Activated T-helper 17 cell treated with anti-CD3 and anti-CD28 coated beads, Interleukin-2, amount 50 U/mL, for 72 hours (primary cell): ENCODE data around the gene JAKMIP1. TPM values are rescaled to one million over a fixed set of nuclear protein-coding genes. Genes with fewer than 3 reads are reported as not detected.

Experiments
- ATAC-seq: fragments of 150-1000 bp; cut with Tn5 transposase; replicated peaks from 2 replicates; pipeline ENCODE4 v1.10.0; 2021; ENCODE audit warnings: mild to moderate bottlenecking, moderate library complexity
- H3K27ac Mint-ChIP-seq: one replicate; pipeline ENCODE4 v1.8.0; 2022; ENCODE audit warnings: mixed read lengths
- H3K27me3 Mint-ChIP-seq: one replicate; pipeline ENCODE4 v1.8.0; 2022; ENCODE audit warnings: mixed read lengths
- H3K36me3 Mint-ChIP-seq: one replicate; pipeline ENCODE4 v1.8.0; 2022; ENCODE audit warnings: low read depth, mild to moderate bottlenecking, mixed read lengths
- H3K4me1 Mint-ChIP-seq: one replicate; pipeline ENCODE4 v1.8.0; 2022; ENCODE audit warnings: mixed read lengths
- H3K4me3 Mint-ChIP-seq: one replicate; pipeline ENCODE4 v1.8.0; 2022; ENCODE audit warnings: mild to moderate bottlenecking, mixed read lengths
- H3K9me3 Mint-ChIP-seq: one replicate; pipeline ENCODE4 v1.8.0; 2022; ENCODE audit warnings: mixed read lengths
- total RNA-seq, 2 donors: library from RNA; stranded (reverse); gene quantifications; one replicate each; pipeline ENCODE4 v1.2.3, GENCODE V29; 2022

The JAKMIP1 gene
- total RNA-seq, 2 donors from 2014 or later: 13.1 to 34.6 TPM

GRCh38 chr4:6071191-6071958, 129.0 kb downstream of the JAKMIP1 start:
- no peaks in the 10 kb centered on the region for H3K9me3 Mint-ChIP-seq
- H3K4me1 Mint-ChIP-seq: no peaks in the 10 kb centered on the region
- H3K4me3 Mint-ChIP-seq: no peak overlapping the region
- no peak overlapping the region for H3K27ac Mint-ChIP-seq
- no peaks in the 10 kb centered on the region for H3K27me3 Mint-ChIP-seq
- no peak for ATAC-seq
- no peaks in the 10 kb centered on the region for H3K36me3 Mint-ChIP-seq

DNA sequence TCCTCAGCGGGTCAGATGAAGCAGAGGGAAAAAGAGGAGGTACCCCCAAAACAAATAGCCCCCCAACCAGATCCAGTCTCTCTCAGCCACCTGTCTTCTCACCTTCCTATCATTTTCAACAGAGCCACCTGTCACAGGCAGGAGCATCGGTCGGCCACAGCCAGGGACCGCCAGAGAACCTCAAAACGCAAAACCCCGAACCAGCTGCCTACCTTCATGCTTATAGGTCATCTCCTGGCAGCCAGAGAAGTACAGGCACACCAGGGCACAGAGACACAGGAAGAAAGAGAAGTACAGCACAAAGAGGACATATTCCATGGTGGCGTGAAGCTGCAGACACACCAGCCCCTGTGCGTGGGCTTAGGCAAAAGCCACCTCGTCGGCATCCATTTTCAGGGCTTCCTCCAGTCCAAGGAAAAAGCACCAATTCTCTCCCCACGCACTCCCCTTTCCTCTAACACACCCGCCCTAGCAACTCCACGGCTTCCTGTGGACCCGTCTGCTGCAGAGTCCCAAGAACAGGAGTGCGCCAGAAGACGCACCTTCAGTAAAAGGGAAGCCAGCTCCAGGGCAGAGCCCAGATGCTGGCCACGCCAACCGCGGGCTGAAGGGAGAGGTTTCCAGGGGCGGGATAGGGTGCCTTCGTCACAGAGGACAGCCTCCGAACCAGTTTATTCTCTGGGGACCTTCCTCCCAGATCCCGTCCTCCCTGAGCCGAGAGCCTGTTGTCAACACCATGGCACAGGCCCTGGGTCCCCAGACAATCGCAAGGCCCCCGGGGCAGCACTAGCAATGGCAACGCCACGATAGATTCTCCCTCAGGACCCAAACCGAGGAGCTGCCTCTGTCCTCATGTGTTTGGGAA, 130.3 kb downstream of the JAKMIP1 start:
- Mint-ChIP-seq H3K27me3 (no peaks in the 10 kb centered on the region), H3K9me3 (no peaks in the 10 kb centered on the region), H3K4me3 (no peak overlapping the region), H3K27ac (no peak overlapping the region), H3K4me1 (no peaks in the 10 kb centered on the region), H3K36me3 (peaks cover under 1% of the 10 kb centered on the region)
- ATAC-seq: no peak

DNA sequence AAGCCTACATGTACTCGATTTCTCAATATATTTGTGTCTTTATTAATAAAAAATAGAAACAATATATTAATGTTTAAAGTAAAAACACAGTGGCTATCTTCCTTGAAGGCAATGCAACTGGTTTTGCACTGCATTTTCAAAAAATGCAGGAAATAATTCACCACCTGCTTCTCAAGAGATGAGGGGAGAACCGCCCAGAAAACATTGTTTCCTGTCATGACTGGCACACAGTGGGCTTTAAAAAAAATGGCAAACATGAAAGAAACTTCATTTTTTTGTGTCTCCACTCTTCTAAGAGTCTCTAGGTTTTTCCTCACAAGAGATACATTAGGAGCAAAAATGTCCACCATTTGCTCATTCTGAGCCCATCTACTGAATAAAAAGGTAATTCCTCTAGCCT, 131.4 kb downstream of the JAKMIP1 start:
- Mint-ChIP-seq H3K4me1 (no peaks in the 10 kb centered on the region), H3K9me3 (no peaks in the 10 kb centered on the region), H3K4me3 (no peak overlapping the region), H3K27me3 (no peaks in the 10 kb centered on the region), H3K36me3 (peaks cover 8% of the 10 kb centered on the region), H3K27ac (no peak overlapping the region)
- no peak for ATAC-seq

- ATAC-seq: no peak
- H3K27me3 Mint-ChIP-seq: no peaks in the 10 kb centered on the region
- H3K27ac Mint-ChIP-seq: no peak overlapping the region
- H3K4me3 Mint-ChIP-seq: no peak overlapping the region
- H3K36me3 Mint-ChIP-seq: peaks cover 30% of the 10 kb centered on the region
- H3K9me3 Mint-ChIP-seq: no peaks in the 10 kb centered on the region
- H3K4me1 Mint-ChIP-seq: no peaks in the 10 kb centered on the region
Measured at GRCh38 chr4:6065934-6066590, 134.3 kb downstream of the JAKMIP1 start.

- no peaks in the 10 kb centered on the region for H3K4me1 Mint-ChIP-seq
- H3K4me3 Mint-ChIP-seq: no peak overlapping the region
- H3K36me3 Mint-ChIP-seq: peaks cover 39% of the 10 kb centered on the region
- no peaks in the 10 kb centered on the region for H3K27me3 Mint-ChIP-seq
- H3K9me3 Mint-ChIP-seq: peaks cover 3% of the 10 kb centered on the region
- no peak for ATAC-seq
- no peak overlapping the region for H3K27ac Mint-ChIP-seq
Measured at GRCh38 chr4:6065166-6065565, 135.2 kb downstream of the JAKMIP1 start.

- Mint-ChIP-seq H3K4me3 (no peak overlapping the region), H3K27me3 (no peaks in the 10 kb centered on the region), H3K27ac (no peak overlapping the region), H3K36me3 (peaks cover 46% of the 10 kb centered on the region), H3K4me1 (no peaks in the 10 kb centered on the region), H3K9me3 (peaks cover 5% of the 10 kb centered on the region)
- ATAC-seq: no peak
Measured at GRCh38 chr4:6064383-6064782, 136.0 kb downstream of the JAKMIP1 start.

GRCh38 chr4:6063684-6064083, 136.7 kb downstream of the JAKMIP1 start:
- no peak for ATAC-seq
- Mint-ChIP-seq H3K4me1 (no peaks in the 10 kb centered on the region), H3K27ac (no peak overlapping the region), H3K9me3 (peaks cover 5% of the 10 kb centered on the region), H3K36me3 (peaks cover 53% of the 10 kb centered on the region), H3K4me3 (no peak overlapping the region), H3K27me3 (no peaks in the 10 kb centered on the region)

- Mint-ChIP-seq H3K4me1 (no peaks in the 10 kb centered on the region), H3K27me3 (no peaks in the 10 kb centered on the region), H3K36me3 (peaks cover 60% of the 10 kb centered on the region), H3K27ac (no peak overlapping the region), H3K9me3 (peaks cover 10% of the 10 kb centered on the region), H3K4me3 (no peak overlapping the region)
- no peak for ATAC-seq
Measured at GRCh38 chr4:6062133-6062532, 138.2 kb downstream of the JAKMIP1 start.

DNA sequence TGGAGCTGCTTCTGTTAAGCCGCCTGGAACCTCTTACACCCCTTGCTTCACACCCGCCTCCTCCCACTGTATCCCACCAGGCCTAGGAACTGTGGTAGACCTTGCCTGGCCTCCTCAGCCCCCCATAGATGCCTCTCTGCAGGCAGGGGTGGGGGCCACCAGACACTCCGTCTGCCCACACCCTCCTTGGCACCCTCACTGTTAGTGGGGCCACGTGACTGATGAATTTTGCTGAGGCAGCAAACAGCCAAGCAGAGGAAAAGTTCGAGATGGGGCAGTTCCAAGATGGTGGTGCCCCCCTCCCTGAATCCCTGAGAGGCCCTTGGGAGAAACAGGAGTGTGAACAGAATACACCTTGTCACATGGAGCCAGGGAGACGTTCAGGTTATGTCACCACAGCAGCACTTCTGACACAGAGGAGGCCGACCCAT, 141.0 kb downstream of the JAKMIP1 start:
- Mint-ChIP-seq H3K36me3 (peaks cover 56% of the 10 kb centered on the region), H3K9me3 (peaks cover 10% of the 10 kb centered on the region), H3K27me3 (no peaks in the 10 kb centered on the region), H3K4me1 (no peaks in the 10 kb centered on the region), H3K4me3 (no peak overlapping the region), H3K27ac (no peak overlapping the region)
- ATAC-seq: no peak

- H3K36me3 Mint-ChIP-seq: peaks cover 55% of the 10 kb centered on the region
- ATAC-seq: no peak
- H3K4me1 Mint-ChIP-seq: no peaks in the 10 kb centered on the region
- H3K27me3 Mint-ChIP-seq: no peaks in the 10 kb centered on the region
- H3K9me3 Mint-ChIP-seq: peaks cover 10% of the 10 kb centered on the region
- no peak overlapping the region for H3K4me3 Mint-ChIP-seq
- no peak overlapping the region for H3K27ac Mint-ChIP-seq
Measured at GRCh38 chr4:6058531-6059374, 141.6 kb downstream of the JAKMIP1 start.

DNA sequence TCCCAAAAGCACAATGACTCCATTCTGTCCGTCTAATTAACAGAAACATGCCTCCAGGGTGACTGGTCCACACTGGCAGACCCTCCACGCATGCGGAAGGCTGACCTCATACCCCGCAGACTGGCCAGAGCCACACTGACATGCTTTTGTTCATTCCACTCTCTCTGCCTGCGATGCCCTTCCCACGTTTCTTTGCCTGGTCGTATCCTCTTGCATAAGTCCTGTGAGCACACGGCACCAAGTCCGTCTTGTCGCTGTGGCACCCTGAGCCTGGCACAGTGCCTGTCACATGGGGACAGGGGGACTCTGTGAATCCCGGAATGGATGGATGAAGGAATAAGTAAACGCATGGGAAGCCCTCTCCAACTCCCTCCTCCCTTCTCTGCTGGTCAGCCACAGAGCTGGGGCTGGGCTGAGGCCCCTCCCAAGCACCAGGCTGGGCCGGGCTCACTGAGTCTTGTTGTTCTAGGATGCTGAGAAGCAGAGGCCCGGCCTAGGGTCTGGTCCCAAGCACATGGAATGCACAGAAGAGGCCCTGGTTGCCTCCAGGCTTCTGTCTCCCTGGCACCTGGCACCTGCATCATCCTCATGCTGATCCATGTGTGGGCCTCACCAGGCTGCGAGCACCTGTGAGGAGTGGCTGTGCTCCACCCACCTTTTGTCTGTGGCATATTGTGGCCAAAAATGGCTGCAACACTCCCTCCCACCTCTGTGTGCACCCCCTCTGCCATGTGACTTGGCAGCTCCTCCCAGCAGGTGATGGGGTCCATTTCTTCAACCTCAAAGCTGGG, 143.2 kb downstream of the JAKMIP1 start:
- Mint-ChIP-seq H3K9me3 (peaks cover 10% of the 10 kb centered on the region), H3K27ac (no peak overlapping the region), H3K4me3 (no peak overlapping the region), H3K36me3 (peaks cover 48% of the 10 kb centered on the region), H3K4me1 (no peaks in the 10 kb centered on the region), H3K27me3 (no peaks in the 10 kb centered on the region)
- no peak for ATAC-seq

- H3K4me3 Mint-ChIP-seq: no peak overlapping the region
- no peak overlapping the region for H3K27ac Mint-ChIP-seq
- H3K4me1 Mint-ChIP-seq: no peaks in the 10 kb centered on the region
- H3K9me3 Mint-ChIP-seq: peaks cover 9% of the 10 kb centered on the region
- H3K27me3 Mint-ChIP-seq: no peaks in the 10 kb centered on the region
- no peak for ATAC-seq
- peaks cover 34% of the 10 kb centered on the region for H3K36me3 Mint-ChIP-seq
Measured at GRCh38 chr4:6055436-6055835, 144.9 kb downstream of the JAKMIP1 start.

GRCh38 chr4:6055030-6055429, 145.3 kb downstream of the JAKMIP1 start:
- Mint-ChIP-seq H3K27ac (no peak overlapping the region), H3K4me3 (no peak overlapping the region)
- ATAC-seq: no peak

More at GRCh38 chr4:6055030-6055429, 145.3 kb downstream of the JAKMIP1 start:
- Mint-ChIP-seq H3K9me3 (peaks cover 5% of the 10 kb centered on the region), H3K27me3 (no peaks in the 10 kb centered on the region), H3K4me1 (no peaks in the 10 kb centered on the region), H3K36me3 (peaks cover 30% of the 10 kb centered on the region)
